GM12892 (cell line): Measurements from ENCODE around the gene SCAF8. TPM values are rescaled to one million over a fixed set of nuclear protein-coding genes. Genes with fewer than 3 reads are reported as not detected.
A peak's percentile ranks its signal among the peaks of the same experiment; 100 is the strongest.

Experiments used
- DNase-seq: peaks from one replicate; pipeline ENCODE4 v3.0.0; 2011; ENCODE audit not compliant: insufficient read length
- FAIRE-seq: peaks from 2 replicates; lab custom pipeline; 2011; peaks lifted over from hg19 to GRCh38; lab: Jason Lieb, UNC
- POLR2A ChIP-seq: IDR thresholded peaks from 2 replicates; pipeline ENCODE4 v1.6.1; 2011; ENCODE audit warnings: low read depth, low read length, control low read depth
- POLR2AphosphoS5 ChIP-seq: IDR thresholded peaks from 2 replicates; pipeline ENCODE4 v1.6.1; 2011; ENCODE audit warnings: low read depth, low read length, control low read depth
- TAF1 ChIP-seq: IDR thresholded peaks from 2 replicates; pipeline ENCODE4 v1.6.1; 2011; ENCODE audit warnings: low read depth, mild to moderate bottlenecking, control low read depth, low read length, borderline replicate concordance
- polyA plus RNA-seq: library from polyadenylated mRNA; unstranded; fragments of >200 nt; gene quantifications from one replicate; pipeline ENCODE4 v1.2.1, GENCODE V29; 2012; ENCODE audit warnings: missing spikeins, inconsistent platforms; ENCODE audit not compliant: missing spikeins

The SCAF8 gene, protein sequence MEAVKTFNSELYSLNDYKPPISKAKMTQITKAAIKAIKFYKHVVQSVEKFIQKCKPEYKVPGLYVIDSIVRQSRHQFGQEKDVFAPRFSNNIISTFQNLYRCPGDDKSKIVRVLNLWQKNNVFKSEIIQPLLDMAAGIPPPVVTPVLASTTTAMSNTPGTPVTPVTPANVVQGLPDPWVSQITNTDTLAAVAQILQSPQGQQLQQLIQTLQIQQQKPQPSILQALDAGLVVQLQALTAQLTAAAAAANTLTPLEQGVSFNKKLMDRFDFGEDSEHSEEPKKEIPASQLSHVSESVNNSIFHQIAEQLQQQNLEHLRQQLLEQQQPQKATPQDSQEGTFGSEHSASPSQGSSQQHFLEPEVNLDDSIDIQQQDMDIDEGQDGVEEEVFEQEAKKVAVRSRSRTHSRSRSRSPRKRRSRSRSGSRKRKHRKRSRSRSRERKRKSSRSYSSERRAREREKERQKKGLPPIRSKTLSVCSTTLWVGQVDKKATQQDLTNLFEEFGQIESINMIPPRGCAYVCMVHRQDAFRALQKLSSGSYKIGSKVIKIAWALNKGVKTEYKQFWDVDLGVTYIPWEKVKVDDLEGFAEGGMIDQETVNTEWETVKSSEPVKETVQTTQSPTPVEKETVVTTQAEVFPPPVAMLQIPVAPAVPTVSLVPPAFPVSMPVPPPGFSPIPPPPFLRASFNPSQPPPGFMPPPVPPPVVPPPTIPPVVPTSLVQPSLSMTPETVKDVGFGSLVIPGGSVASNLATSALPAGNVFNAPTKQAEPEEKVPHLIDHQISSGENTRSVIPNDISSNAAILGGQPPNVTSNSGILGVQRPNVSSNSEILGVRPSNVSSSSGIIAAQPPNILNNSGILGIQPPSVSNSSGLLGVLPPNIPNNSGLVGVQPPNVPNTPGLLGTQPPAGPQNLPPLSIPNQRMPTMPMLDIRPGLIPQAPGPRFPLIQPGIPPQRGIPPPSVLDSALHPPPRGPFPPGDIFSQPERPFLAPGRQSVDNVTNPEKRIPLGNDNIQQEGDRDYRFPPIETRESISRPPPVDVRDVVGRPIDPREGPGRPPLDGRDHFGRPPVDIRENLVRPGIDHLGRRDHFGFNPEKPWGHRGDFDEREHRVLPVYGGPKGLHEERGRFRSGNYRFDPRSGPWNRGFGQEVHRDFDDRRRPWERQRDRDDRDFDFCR (N-terminal part only)
- 17.5 TPM for polyA plus RNA-seq

DNA sequence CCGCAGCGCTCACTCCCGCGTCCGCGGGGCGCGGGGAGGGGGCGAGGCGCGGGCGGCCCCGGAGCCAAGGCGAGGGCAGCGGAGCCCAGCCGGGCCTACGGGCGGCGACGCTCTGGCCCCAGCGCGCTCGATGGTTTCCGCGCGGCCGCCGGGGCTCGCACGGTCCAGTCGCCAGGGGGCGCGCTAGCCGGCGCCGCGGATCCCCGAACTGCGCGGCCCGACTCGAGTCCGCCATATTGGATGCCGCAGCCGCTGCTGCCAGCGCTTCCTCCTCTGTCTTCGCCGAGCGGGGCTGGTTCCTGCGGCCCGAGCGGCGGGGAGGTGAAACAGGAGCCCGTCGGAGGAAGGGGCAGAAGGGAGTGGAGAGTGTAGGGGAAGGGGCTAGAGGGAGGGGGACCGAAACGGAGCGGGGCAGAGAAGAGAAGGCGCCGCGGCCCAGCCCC lies at the start of gene SCAF8:
TSS of gene SCAF8 (plus strand) at position 234 of the 443 bp plus-strand sequence. CDS start 485 bp downstream, outside the sequence.
- TF ChIP-seq POLR2AphosphoS5 = peak; percentile 73; the same call in 1 of the 2 replicates
- peak; percentile 72; the same call in 1 of the 2 replicates for TF ChIP-seq TAF1
- peak; percentile 90 for TF ChIP-seq POLR2A
- DNase-seq (peak; percentile 72), FAIRE-seq (peak; percentile 96)

DNA sequence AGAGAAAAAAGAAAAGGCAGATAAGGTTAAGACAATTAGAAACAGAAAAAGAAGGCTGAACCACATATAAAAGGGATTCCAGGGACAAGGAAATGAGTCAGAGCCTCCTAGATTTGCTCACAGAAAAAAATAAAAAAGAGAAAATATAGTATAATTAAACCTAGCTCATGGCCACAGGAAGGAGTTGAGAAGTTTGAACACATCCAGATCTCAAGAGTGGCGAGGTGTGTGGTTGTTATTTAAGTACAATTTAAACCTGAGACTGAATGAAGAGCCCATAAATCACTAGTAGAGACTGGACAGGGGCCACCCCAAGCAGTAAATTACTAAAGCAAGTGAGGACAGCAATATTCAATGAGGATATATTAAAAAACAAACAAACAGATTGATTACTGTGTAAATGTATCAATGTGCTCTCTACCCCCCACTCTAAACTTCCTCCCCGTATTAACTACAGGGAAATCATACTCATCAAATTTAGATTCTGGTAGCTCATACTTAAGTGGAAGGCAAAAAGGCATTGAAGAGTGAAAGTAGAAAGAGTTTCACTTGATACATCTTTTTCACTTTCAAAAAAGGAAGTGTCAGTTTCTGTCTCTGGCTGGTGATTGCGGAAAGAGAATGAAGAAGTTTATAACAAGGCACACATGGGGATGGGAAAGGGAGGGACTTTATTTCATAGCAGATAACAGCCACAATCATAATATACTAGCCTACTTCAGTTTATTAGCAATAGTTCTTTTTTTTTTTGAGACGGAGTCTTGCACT lies 49.3 kb upstream of the SCAF8 start:
- FAIRE-seq = peak; percentile 33
- TF ChIP-seq POLR2AphosphoS5 (no peak), POLR2A (no peak), TAF1 (no peak)
- DNase-seq = peak; percentile 24

GRCh38 chr6:154686162-154686561 lies 47.1 kb upstream of the SCAF8 start:
- no peak for DNase-seq
- no peak for FAIRE-seq
- no peak for TF ChIP-seq POLR2A
- no peak for TF ChIP-seq POLR2AphosphoS5
- TF ChIP-seq TAF1 = no peak

- no peak for TF ChIP-seq POLR2AphosphoS5
- no peak for TF ChIP-seq POLR2A
- no peak for TF ChIP-seq TAF1
- DNase-seq (no peak), FAIRE-seq (peak; percentile 5)
Measured at GRCh38 chr6:154689493-154690255, 43.5 kb upstream of the SCAF8 start.

- DNase-seq (no peak), FAIRE-seq (no peak)
- TF ChIP-seq POLR2AphosphoS5 = no peak
- no peak for TF ChIP-seq TAF1
- TF ChIP-seq POLR2A = no peak
Measured at GRCh38 chr6:154690857-154691256, 42.4 kb upstream of the SCAF8 start.

DNA sequence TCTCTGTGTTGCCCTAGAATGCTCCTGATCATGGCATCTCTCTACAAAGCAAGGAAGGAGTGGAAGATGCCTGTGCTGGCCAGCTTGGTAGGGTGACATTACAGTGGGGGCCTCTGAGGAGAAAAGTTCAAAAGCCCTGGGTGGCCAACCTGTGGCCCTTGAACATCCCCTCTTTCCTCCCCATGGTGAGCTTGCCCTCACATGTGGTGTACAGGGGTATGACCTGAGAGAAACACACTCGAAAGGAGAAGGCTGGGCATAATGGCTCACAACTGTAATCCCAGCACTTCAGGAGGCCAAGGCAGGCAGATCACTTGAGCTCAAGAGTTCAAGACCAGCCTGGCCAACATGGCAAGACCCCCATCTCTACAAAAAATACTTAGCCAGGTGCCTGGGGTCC lies 36.6 kb upstream of the SCAF8 start:
- DNase-seq (no peak), FAIRE-seq (no peak)
- no peak for TF ChIP-seq TAF1
- TF ChIP-seq POLR2A = no peak

GRCh38 chr6:154703124-154703523 lies 30.1 kb upstream of the SCAF8 start:
- FAIRE-seq (no peak), DNase-seq (no peak)
- TF ChIP-seq TAF1 = no peak
- TF ChIP-seq POLR2A = no peak
- TF ChIP-seq POLR2AphosphoS5 = no peak

GRCh38 chr6:154705471-154706113 lies 27.6 kb upstream of the SCAF8 start:
- FAIRE-seq = no peak

GRCh38 chr6:154706389-154706788 lies 26.8 kb upstream of the SCAF8 start:
- FAIRE-seq = no peak
- TF ChIP-seq TAF1 (no peak), POLR2AphosphoS5 (no peak), POLR2A (no peak)
- no peak for DNase-seq

More at GRCh38 chr6:154705471-154706113, 27.6 kb upstream of the SCAF8 start:
- DNase-seq = no peak
- no peak for TF ChIP-seq TAF1
- TF ChIP-seq POLR2A = no peak
- no peak for TF ChIP-seq POLR2AphosphoS5
